Tongue (tissue), 1 donor: ENCODE measurements around the gene SGCA. TPM values are rescaled to one million over a fixed set of nuclear protein-coding genes. Genes with fewer than 3 reads are reported as not detected.

ENCODE experiments used
- total RNA-seq: library from RNA; depleted of rRNA; stranded (reverse); fragments of >200 nt; gene quantifications from one replicate; pipeline ENCODE4 v1.2.3, GENCODE V29; 2014

Gene SGCA
- total RNA-seq, 1 donor from 2014 or later, result 148 TPM

Other genes with a start within 250 kb of the SGCA start
- gene DLX4, start 196.8 kb upstream of the SGCA start, total RNA-seq, result 1.2 TPM
- 0.82 TPM for gene DLX3, start 170.8 kb upstream of the SGCA start, total RNA-seq
- gene ITGA3, start 109.9 kb upstream of the SGCA start, total RNA-seq, result 42.2 TPM
- 28.2 TPM for gene PDK2, start 70.7 kb upstream of the SGCA start, total RNA-seq
- gene SAMD14, start 35.8 kb upstream of the SGCA start, total RNA-seq, result 1.0 TPM
- 30.1 TPM for gene PPP1R9B, start 15.3 kb upstream of the SGCA start, total RNA-seq
- 3,144 TPM for gene COL1A1, start 35.6 kb downstream of the SGCA start, total RNA-seq
- gene TMEM92, start 108.5 kb downstream of the SGCA start, total RNA-seq, result not detected
- 29.0 TPM for gene XYLT2, start 180.1 kb downstream of the SGCA start, total RNA-seq
- gene MRPL27, start 207.2 kb downstream of the SGCA start, total RNA-seq, result 32.2 TPM
- gene EME1, start 207.2 kb downstream of the SGCA start, total RNA-seq, result 4.3 TPM
- 55.5 TPM for gene LRRC59, start 231.5 kb downstream of the SGCA start, total RNA-seq